DOHH2 (cell line): Measurements from ENCODE around the gene TOPBP1.

Experiments used
- CTCF ChIP-seq: fragments of 200-600 bp; sonication (generic); IDR thresholded peaks from one replicate; pipeline ENCODE4 v1.5.1; 2014; ENCODE audit warnings: antibody characterized with exemption, mild to moderate bottlenecking, low read depth, low read length; ENCODE audit not compliant: poor library complexity, severe bottlenecking
- EZH2phosphoT487 ChIP-seq: fragments of 200-600 bp; sonication (generic); IDR thresholded peaks from 2 replicates; pipeline ENCODE4 v1.6.1; 2017; ENCODE audit warnings: borderline replicate concordance, mild to moderate bottlenecking, antibody characterized with exemption, low read length, moderate library complexity, mixed read lengths

GRCh38 chr3:133659806-133660205 lies 1.9 kb downstream of the TOPBP1 start:
- TF ChIP-seq CTCF, result no peak
- TF ChIP-seq EZH2phosphoT487, result no peak
